Erythroblast (primary cell): ENCODE data around the gene CD63.

ENCODE experiments used
- GATA1 ChIP-seq: IDR thresholded peaks from 2 replicates; pipeline ENCODE4 v1.6.1; 2011; ENCODE audit warnings: low read depth, mild to moderate bottlenecking, control low read depth, low read length, moderate library complexity
- POLR2A ChIP-seq: IDR thresholded peaks from 2 replicates; pipeline ENCODE4 v1.6.1; 2011; ENCODE audit warnings: mild to moderate bottlenecking, low read length

- TF ChIP-seq POLR2A (no peak), GATA1 (no peak)
Measured at GRCh38 chr12:55765736-55766290, 37.0 kb upstream of the CD63 start.
